Endothelial cell of hepatic sinusoid (primary cell): ENCODE measurements around the gene ACTRT1.

Source experiments
- in situ Hi-C: cut with HindIII; loops from 2 replicates; pipeline ENCODE4 v1.10.0; 2017; ENCODE audit warnings: low sequenced_read_pairs

ACTRT1 gene

DNA sequence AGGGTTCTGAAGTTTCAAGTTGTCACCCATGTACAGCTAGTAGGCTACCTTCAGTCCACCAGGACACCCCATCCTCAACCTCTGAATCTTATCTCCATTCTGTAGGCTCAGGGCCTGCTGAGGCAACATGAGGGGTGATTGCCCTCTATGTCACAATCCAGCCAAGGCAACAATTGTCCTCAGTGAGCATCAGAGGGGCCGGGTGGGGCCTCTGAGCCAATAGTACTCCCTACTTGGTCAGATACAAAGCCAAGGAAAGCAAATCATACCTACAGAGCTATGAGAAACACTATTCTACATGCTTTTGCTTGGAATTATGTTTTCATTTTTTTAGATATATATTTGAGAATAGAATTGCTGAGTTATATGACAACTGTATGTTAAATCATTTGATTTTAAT is at the start of gene ACTRT1:
Gene ACTRT1 (minus strand): TSS at position 101 of the 400 bp plus-strand sequence. CDS start 197 bp downstream, outside the sequence.
- in situ Hi-C loops: no loop called here

DNA sequence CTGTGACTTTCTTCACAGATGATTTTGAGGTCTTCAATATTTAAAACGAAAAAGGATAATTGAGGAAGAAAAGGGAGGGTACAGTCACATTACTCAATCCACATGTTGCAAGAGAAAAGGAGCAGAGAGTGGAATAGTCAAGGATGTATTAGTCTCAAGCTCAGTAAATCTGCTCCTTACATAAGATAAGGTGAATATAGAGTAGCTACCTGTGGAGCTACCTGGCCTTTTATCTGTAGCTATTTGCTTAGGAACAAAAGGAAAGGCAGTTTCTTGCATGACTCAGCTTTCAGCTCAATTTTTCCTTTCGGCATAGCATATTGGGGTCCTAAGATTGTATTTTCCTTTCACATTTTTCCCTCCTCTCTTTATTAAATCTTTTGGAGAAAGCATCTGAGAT is 26.3 kb upstream of the ACTRT1 start:
- in situ Hi-C loops: no loop called here

DNA sequence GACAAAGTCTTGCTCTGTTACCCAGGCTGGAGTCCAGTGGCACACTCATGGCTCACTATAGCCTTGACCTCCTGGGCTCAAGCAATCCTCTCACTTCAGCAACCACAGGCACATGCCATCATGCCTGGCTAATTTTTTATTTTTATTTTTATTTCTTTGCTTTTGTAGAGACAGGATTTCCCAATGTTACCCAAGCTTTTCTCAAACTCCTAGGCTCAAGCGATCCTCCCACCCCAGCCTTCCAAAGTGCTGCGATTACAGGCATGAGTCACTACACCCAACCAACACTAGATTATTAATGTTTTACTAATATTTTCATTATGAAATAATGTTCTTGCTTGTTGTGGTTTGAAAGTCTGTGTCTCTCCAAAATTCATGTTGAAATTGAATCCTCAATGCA is 5.2 kb upstream of the ACTRT1 start:
- in situ Hi-C loops: no loop called here

DNA sequence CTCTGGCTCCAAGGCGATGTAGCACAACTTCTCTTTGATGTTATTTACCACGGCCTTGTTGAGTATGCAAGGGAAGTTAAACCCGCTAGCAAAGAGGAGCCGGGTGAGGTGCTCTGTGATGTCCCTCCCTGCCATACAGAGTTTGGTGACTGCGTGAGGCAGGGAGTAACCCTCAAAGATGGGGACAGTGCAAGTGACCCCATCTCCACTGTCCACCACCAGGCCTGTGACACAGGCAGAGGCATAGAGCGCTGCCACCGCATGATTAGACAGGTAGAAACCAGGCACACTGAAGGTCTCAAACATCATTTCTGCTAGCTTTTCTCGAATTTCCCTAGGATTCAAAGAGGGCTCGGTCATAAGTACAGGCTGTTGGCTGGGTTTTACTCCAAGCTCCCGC is 677 bp downstream of the ACTRT1 start:
- in situ Hi-C loops: no loop called here

DNA sequence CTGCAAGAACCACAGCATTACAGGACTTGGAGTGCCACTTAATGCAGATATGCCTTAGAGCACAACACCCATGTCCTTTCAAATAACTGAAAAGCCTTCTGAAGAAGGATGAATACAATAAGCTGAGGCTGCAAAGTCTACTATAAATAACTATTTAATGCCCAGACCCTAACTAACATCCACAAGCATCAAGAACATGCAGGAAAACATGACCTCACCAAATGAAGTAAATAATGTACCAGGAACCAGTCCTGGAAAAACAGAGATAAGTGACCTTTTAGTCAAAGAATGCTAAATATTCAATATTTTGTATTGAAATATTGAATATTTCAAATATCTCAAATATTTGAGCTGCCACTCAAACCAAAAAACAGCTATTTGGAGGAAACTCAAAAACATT is 16.9 kb downstream of the ACTRT1 start:
- in situ Hi-C loops: no loop called here

DNA sequence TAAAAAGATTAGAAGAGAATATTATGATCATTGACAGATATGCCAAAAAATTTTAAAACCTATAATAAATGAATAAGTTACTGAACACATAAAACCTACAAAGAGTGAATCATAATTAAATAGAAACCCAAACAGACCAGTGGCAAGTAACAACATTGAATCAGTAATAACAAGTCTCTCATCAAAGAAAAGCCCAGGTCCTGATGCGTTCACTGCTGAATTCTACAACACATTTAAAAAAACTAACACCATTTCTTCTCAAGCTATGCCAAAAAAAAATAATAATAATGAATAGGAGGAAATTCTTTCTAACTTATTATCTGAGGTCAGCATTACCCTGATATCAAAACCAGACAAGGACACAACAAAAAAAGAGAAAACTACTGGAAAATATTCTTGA is 30.6 kb downstream of the ACTRT1 start:
- in situ Hi-C loops: no loop called here

DNA sequence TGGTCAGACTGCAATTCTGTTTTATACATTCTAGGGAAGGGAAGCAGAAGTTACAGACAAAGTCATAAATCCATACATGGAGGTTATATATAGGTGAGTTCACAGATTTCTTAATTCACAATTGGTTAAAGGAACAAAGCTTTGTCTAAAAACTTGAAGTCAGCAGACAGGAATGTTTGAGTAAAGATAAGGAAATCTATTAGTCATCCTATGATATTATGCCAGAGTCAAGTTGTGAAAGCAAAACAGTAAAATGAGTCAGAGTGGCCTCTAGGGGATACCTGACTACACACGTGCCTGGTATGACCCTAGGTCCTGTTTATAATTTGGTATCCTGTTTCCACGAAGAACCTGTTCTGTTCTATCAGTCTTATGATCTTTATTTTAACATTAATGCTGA is 31.5 kb downstream of the ACTRT1 start:
- in situ Hi-C loops: no loop called here

DNA sequence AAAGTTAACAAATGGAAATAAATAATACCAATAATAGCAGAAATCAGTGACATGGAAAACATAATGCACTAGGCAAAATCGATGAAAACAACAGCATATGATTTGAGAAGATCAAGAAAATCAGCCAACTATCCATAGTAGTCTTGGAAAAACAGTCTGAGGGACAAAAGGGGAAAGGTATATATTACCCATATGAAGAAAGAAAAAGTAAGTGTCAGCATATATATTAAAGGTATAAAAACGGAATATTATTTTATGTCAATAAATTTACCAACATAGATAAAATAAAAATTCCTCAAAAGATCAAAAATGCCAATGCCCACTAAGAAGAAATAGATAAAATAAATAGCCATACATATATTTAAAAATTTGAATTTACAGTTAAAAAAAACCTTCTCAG is 33.0 kb downstream of the ACTRT1 start:
- in situ Hi-C loops: no loop called here

DNA sequence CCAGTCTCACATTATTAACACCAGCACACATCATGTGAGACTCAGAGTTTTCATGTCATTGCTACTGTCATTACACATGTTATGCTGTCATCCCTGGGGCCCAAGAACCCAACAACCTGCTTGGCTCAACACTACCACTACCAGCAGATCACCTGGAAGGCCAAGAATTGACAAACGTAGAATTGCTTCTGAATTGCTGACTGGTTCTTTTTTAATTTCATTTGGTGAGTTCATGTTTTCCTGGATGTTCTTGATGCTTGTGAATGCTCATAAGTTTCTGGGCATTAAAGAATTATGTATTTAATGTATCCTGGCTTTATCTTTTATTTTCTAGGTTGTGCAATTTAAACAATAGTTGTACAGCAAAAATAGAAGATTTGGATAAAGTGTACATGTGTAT is 40.2 kb downstream of the ACTRT1 start:
- in situ Hi-C loops: no loop called here

DNA sequence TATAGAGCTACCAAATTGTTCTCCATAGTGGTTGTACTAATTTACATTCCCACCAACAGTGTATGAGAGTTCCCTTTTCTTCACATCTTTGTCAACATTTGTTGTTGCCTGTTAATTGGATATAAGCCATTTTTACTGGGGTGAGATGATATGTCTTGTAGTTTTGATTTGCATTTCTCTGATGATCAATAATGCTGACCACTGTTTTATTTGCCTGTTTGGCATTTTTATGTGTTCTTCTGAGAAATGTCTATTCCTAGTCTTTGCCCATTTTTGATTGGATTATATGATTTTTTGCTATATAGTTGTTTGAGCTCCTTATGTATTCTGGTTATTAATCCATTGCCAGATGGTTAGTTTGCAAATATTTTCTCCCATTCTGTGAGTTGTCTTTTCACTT is 44.3 kb downstream of the ACTRT1 start:
- in situ Hi-C loops: no loop called here
